HG03558 (cell line): ENCODE measurements around the gene PCLO.

Source experiments
- ATAC-seq: cut with Tn5 transposase; IDR thresholded peaks from one replicate; pipeline ENCODE4 v1.9.1; 2021; ENCODE audit warnings: moderate number of reproducible peaks; ENCODE audit not compliant: unreplicated experiment; ENCODE audit errors: extremely low read depth

Gene PCLO

DNA sequence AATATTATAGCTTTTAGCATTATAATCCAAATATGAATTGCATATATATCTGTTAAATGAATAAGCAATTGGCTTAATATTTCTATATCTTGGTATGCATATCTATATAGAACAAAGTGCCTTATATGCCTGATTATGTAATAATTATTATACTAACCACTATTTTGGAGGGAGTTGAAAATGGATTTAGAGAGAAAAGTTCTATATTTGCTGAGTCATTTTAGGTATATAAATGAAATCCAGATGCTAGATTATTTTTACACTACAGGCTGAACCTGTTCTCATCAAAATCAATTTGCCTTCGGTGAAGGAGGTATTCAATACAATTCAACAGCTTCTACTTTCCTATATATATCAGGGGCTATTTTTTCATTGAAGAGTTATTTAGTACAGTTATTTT, 276.4 kb downstream of the PCLO start:
- no peak for ATAC-seq

DNA sequence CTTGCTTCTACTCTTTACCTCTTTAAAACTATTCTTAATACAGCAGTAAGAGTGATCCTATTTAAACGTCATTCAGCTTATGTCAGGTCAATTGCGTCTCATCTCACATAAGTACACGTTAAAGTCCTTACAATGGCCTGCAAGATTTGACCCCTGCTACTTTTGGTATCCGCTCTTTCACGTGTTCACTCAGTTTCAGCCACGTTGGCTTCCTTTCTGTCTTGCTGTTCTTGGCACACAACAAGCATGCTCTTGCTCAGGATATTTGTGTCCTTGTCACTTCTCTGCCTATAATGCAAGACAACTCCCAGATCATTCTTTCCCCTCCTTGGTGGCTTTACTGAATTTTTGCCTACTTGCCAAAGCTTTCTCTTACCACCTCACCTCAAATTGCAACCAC, 296.8 kb downstream of the PCLO start:
- no peak for ATAC-seq

DNA sequence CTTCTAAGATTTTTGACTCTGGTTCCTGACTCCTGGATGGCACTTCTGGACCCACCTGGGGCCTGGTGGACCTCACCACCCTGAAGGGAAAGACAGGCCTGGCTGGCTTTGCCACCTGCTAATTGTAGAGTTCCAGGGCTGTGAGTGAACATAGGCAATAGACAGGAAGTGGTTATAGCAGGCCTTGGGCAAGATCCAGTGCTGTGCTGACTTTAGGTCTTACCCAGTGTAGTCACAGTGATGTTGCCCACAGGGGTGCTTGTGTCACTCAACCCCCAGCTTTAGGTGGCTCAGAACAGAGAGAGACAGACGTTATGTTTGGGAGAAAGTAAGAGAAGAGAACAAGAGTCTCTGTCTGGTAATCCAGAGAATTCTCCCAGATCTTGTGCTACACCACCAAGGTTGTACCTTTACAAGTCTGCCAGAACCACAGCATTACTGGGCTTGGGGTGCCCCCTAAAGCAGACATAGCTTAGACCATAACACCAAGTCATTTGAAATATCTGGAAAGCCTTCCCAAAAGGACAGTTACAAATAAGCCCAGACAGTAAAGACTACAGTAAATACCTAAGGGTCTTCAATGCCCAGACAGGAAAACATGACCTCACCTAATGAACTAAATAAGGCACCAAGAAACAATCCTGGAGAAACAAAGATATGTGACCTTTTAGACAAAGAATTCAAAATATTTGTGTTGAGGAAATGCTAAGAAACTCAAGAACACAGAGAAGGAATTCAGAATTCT, 303.4 kb downstream of the PCLO start:
- ATAC-seq, result no peak

DNA sequence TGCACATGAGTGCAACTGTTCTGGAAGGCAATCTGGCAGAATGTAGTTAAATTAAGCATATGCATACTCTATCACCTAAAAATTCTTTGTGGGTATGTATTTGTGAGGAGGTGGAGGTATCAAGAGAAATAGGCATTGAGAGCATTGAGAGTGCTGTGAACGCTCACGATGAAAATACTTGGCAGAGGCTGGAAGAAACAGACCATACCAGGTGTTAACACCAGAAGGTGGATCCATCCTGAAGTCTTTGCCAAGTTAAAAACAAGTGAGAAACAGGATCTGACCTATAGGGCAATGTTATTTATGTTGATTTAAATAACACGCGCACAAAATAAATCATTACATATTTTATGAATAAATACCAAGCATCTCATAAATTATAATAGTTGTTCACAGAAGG, 311.6 kb downstream of the PCLO start:
- no peak for ATAC-seq

DNA sequence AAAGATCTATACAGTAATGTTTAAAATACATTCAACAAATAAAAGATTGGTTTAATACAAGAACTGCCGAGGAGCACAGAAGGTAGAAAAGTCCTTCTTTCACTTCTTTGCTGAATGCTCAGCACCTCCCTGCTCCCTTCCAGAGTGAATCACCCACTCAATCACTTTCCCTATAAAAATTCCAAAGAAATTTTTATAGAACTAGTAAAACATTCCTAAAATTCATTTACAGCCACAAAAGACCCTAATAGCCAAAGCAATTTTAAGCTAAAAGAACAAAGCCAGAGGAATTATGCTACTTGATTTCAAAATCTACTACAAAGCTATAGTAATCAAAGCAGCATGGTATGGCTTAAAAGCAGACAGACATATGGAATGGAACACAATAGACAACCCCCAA, 320.9 kb downstream of the PCLO start:
- ATAC-seq, result no peak

DNA sequence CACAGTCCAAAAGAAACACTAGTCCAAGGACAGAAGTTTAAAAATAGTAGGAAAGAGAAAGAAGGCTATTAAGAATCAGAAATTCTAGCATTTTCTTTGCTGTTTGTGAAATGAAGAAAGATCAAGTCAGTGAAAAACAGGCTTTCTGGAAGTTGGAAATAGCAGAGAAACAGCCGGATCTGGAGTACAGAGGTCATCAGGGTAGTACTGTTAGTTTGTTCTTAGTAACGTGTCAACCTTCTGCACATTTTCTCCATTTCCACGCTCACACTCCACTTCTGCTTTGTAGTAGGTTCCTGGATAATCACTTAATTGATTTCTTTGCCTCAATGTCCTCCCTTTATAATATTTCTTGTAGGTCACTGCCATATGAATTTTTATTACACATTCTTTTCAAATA, 322.6 kb downstream of the PCLO start:
- no peak for ATAC-seq

DNA sequence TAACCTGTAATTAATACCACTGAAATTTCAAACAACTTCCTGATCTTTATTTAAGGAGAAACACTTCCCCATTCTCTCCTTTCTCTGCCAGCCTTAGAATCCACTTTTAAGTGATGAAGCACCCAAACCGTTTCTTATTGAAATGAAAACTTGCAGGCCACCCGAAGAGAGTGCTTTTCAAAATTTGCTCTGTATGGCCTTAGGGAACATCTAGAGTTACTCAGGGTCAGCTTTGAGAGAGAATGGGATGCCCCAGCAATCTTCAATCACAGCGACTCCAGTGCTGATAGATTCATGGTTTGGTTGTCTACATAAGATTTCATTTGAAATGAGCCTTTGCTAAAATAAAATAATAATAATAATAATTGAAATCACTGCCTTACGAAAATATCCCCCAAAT, 323.1 kb downstream of the PCLO start:
- no peak for ATAC-seq

DNA sequence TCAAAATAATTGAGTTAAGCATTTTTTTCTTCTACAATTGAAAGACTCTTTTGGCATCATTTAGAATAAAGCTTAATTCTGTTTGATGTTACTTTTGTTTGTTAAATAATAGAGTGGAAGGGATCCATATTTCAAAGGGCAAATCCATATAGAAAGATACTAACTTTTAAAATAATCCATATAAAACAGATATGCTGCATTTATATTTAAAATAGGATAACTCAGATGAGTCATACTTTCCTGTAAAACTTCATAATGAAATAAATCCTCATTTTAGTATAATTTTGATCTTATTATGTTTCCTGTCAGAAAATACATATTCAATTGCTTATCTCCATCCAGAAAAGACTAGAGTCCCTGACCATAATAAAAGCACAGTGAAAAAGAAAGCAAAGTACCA, 323.6 kb downstream of the PCLO start:
- ATAC-seq, result no peak

DNA sequence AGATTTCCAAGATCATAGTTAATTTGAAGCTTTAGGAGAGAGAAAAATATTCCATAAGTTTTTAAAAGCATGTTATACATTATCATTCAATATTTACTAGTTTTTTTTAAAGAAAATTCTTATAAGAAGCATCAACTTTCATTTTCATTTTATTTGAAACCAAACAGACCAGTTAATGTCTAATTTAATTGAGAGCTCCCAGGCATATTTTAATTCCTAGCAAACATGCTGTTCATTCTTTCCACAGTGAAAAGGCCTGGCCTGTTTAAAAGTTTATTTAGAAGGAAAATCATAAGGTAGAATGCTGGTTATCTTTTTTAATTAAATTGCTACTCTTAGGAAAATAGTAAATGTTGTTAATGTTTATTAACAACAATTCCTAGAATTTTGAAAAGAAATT, 324.4 kb downstream of the PCLO start:
- no peak for ATAC-seq

DNA sequence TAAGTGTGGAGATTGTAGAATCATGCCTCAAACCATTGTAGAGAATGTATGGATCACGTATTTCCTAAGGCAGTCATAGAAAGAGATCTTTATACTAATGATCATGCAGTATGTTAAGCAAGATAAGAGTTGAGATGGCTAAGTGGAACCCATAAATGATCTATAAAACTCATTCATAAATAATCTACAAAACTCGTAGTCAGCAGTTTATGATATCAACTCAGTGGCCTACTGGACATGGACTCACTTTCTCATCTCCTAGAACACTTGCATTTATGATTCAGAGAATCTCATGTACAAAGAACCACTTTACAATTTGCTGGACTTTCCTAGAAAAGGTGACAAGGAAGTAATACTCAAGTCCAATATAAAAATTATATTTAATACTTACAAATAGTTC, 339.6 kb downstream of the PCLO start:
- no peak for ATAC-seq

DNA sequence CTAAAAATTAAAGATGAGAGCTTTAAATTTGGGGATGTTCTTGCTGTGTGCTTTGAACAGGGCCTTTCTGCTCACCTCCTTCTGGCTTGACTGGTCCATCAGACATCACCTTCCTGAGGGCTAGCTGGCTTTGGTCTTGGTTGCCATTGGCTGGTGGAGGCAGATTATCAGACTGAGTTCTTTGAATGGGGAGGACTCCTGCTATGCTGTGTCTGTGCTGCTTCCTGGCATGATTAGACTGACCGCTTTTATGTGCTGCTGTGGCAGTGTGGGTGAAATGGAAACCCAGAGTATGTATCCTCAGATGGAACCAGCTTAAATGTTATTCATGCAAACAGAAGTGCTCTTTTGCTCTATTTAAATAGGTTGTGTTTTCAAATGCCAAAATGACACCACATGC, 341.6 kb downstream of the PCLO start:
- ATAC-seq, result no peak

DNA sequence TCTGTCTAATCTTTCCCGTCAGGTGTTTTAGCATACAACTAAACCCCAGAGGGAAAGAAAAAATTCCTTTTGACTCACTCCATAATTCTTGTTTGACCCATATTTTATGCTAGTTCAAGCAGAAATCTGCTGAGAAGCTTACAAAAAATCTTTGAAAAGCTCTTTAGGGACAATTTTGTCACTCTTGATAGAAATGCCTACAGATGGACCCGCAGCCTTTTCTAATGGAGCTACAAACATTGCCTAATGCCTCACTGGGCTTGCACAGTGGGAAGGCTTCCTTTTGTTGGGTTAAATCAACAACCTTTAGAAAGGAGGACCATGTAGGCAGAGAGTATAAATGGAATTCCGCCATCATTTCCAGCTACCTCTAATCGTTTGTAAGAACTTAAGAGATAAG, 344.5 kb downstream of the PCLO start:
- ATAC-seq, result no peak

DNA sequence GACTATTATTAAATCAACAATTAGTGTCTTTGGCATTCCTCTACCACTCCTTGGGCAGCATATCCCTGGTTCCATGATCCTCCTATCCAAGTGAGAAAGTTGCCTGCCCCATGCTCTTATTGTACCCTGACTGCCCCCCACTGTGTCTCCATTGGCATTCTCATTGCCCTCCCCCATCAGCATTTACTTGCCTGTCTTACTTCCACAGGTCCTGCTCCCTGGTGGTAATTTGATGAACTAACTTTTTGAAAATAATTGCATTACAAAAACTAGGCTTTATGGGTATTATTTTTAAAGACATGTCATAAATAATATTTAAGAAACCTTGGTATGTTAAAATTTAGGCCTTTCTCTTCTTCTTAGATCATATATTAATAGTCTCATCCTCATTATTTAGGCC, 346.4 kb downstream of the PCLO start:
- no peak for ATAC-seq

DNA sequence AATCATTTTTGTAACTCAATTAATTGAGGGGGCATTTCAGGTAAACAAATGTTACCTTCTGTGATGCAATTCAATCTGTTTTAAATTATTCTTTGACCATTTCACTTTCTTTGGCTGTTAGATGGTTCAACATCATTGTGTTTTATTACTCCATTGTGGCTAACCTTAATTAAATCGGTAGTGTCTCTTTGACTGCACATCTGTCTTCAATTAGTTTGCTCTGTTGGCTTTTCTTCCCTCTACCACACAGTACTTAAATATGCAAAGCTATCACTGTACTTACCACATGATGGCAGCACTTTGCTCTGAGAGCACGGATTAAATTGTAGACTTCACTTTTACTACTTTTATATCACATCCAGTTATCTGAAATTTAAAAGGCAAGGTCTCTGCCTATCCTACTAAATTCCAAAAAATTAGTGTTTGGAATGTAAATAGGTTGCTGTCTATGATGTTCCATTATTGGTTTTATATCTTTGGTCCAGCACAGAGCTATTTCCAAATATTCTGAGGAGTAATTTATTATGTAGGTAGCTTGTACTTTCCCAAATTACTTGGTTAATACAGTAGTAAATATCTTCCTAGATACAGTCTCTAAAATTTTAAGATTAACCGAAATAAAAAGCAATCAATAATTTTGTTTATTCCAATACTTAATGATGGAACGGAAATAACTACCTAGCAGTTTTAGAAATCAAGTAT, 352.0 kb downstream of the PCLO start:
- no peak for ATAC-seq

DNA sequence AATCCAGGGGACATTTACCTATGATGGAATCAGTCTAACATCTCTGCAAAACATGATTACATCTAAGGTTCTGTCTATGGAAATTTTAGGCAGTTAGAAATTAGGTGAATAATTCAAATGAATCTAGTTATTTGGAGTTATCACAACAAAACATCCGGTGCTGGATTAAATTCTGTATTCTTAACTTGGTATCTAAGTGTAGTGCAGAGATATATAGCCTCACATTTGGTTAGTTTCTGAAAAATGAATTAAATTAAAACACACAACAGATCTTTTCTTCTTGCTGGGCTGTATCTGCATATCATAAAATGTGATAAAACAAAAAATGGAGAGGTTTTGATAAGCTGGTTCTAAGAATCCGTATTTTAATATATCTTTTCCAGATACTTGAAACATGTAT, 354.1 kb downstream of the PCLO start:
- no peak for ATAC-seq

DNA sequence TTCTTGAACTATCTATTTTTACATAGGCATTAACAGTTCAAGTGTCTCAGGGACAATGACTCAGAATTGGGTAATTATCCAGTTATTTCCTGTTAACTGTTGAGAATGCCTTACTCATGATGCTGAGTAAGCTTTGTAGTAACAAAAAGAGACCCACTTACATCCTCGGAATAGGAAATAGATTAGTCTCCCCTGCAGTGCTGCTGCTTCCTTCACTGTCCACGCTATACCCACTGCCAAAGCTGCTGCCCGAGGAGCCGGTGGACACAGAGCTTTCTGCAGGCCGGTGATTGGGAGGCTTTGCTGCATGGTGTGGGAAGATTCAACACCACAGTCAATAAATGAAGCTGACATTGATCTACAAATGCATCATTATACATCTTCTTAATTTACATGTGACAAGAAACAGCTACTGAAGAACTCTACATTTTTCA, 357.1 kb downstream of the PCLO start:
- no peak for ATAC-seq

DNA sequence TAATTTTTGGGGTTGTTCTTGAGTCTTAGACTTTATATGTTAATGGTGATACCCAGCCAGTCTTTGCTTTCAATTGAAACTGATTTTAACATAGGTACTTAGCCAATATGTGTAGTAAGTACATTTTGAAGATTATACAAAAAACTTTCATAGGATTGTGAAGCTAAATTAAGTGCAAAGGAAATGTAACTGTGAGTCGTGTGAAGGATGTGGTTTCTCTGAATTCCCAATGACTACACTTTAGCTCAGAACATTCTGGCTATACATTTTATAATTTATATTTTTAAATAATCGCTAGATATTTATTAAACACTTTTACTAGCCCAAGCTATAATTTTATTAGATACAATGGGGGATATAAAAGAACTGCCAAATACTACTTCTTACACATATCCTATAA, 359.3 kb downstream of the PCLO start:
- no peak for ATAC-seq

DNA sequence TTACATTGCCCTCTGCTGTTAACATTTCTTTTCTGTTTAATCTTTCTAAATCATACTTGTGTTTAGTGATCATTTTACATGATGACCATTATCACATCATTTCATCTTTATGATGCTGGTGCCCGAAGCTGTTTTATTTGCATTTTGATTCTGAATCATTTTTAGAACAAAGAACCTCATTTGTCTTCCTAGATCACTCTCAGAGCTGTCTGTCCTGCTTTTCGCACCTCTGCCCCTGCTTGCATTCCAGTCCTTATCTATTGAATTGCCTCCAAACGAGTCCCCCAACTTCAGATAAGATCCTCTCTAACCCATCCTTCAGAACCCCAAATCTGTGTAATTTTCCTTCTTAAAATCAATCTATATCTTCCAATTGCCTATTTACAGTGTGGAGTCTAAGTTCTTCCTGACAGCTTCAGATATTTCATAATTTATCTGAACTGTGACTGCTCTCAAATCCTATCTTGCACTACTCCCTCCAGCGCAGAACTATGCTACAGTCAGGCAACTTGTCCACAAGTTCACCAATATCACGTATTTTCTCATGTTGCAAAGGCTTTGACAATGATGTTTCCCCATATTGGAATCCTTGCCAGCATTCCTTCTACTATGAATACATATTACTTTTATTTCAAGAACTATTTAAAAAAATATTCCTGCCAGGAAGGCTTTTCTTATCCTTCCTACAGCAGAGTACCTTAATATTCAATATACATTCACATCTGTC, 372.6 kb downstream of the PCLO start:
- no peak for ATAC-seq

DNA sequence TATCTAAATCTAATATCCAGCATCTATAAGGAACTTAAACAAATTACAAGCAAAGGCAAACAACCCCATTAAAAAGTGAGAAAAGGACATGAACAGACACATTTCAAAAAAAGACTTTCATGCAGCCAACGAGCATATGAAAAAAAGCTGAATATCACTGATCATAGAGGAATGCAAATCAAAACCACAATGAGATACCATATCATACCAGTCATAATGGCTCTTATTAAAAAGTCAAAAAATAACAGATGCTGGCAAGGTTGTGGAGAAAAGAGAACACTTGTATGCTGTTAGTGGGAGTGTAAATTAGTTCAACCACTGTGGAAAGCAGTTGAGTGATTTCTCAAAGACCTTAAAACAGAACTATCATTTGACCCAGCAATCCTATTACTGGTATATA, 384.7 kb downstream of the PCLO start:
- ATAC-seq, result no peak

DNA sequence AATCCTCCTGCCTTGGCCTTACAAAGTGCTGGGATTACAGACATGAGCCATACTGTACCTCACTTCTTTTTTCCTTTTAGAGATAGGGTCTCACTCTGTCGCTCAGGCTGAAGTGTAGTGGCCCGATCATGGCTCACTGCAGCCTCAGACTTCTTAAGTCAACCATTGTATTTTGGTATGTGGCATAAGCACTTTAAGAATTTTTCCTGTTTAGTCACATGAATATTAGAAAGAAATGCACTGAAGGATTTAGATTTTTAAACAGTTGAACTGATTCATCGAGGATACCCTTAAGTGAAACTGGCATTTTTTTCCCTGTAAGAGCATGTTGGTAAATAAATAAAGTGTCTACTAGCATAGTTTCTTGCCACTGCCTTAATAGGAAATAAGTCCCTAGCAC, 399.8 kb downstream of the PCLO start:
- no peak for ATAC-seq

DNA sequence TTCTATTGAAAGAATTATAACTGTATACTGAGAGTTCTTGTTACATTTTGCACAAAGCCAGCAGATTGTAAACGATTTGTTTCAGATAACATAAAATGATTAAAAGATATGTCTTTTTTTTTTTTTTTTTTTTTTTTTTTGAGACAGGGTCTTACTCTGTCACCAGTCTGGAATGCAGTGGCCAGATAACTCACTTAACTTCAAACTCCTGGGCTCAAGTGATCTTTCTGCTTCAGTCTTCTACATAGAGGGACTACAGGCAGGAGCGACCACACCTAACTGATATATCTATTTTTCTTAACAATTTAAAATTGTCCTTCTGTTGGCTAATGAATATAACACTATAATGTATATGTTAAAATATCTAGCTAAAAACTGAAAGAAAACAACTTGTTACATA, 401.9 kb downstream of the PCLO start:
- no peak for ATAC-seq
